Measurements from ENCODE around the gene C2CD4A.

Gene C2CD4A

GRCh38 chr15:62087671-62088352 lies 21.0 kb downstream of the C2CD4A start:
- DNase-seq: no peak
- no peak for TF ChIP-seq CTCF (IDR thresholded peaks at IDR 0.05; ENCODE audit: low read depth, low read length, missing control alignments)
- Histone ChIP-seq H3K36me3 (replicated peaks) (no peaks in the 10 kb centered on the region), H3K4me3 (ENCODE audit: low read depth, low read length) (no peak overlapping the region), H3K27ac (no peak overlapping the region), H3K27me3 (replicated peaks) (no peaks in the 10 kb centered on the region)
- in situ Hi-C loops (cut with HindIII; ENCODE audit: low pct_ligation_motif_present, low sequenced_read_pairs): no loop called here

GRCh38 chr15:62088353-62088693 lies 21.5 kb downstream of the C2CD4A start:
- no peak for TF ChIP-seq CTCF (IDR thresholded peaks at IDR 0.05; ENCODE audit: low read depth, low read length, missing control alignments)
- Histone ChIP-seq H3K4me3 (ENCODE audit: low read depth, low read length) (no peak overlapping the region), H3K27me3 (replicated peaks) (no peaks in the 10 kb centered on the region), H3K27ac (no peak overlapping the region), H3K36me3 (replicated peaks) (no peaks in the 10 kb centered on the region)
- no peak for DNase-seq
- in situ Hi-C loops (cut with HindIII; ENCODE audit: low pct_ligation_motif_present, low sequenced_read_pairs): no loop called here

- TF ChIP-seq CTCF (IDR thresholded peaks at IDR 0.05; ENCODE audit: low read depth, low read length, missing control alignments): no peak
- H3K4me3 ChIP-seq (ENCODE audit: low read depth, low read length): no peak overlapping the region
- DNase-seq: no peak
- H3K27ac ChIP-seq: no peak overlapping the region
- no peaks in the 10 kb centered on the region for H3K27me3 ChIP-seq (replicated peaks)
- in situ Hi-C loops (cut with HindIII; ENCODE audit: low pct_ligation_motif_present, low sequenced_read_pairs): no loop called here
- no peaks in the 10 kb centered on the region for H3K36me3 ChIP-seq (replicated peaks)
Observed at GRCh38 chr15:62089616-62090015, 22.8 kb downstream of the C2CD4A start.

- in situ Hi-C loops (cut with HindIII; ENCODE audit: low pct_ligation_motif_present, low sequenced_read_pairs): no loop called here
- no peak for DNase-seq
- H3K27ac ChIP-seq: no peak overlapping the region
- no peaks in the 10 kb centered on the region for H3K36me3 ChIP-seq (replicated peaks)
- no peak overlapping the region for H3K4me3 ChIP-seq (ENCODE audit: low read depth, low read length)
- no peak for TF ChIP-seq CTCF (IDR thresholded peaks at IDR 0.05; ENCODE audit: low read depth, low read length, missing control alignments)
- H3K27me3 ChIP-seq (replicated peaks): no peaks in the 10 kb centered on the region
Observed at GRCh38 chr15:62090988-62091387, 24.2 kb downstream of the C2CD4A start.

GRCh38 chr15:62093809-62094208 lies 27.0 kb downstream of the C2CD4A start:
- Histone ChIP-seq H3K4me3 (ENCODE audit: low read depth, low read length) (no peak overlapping the region), H3K27me3 (replicated peaks) (no peaks in the 10 kb centered on the region), H3K27ac (no peak overlapping the region), H3K36me3 (replicated peaks) (no peaks in the 10 kb centered on the region)
- in situ Hi-C loops (cut with HindIII; ENCODE audit: low pct_ligation_motif_present, low sequenced_read_pairs): no loop called here
- DNase-seq: no peak
- no peak for TF ChIP-seq CTCF (IDR thresholded peaks at IDR 0.05; ENCODE audit: low read depth, low read length, missing control alignments)

GRCh38 chr15:62094388-62094787 lies 27.6 kb downstream of the C2CD4A start:
- in situ Hi-C loops (cut with HindIII; ENCODE audit: low pct_ligation_motif_present, low sequenced_read_pairs): no loop called here
- H3K27ac ChIP-seq: no peak overlapping the region

More at GRCh38 chr15:62094388-62094787, 27.6 kb downstream of the C2CD4A start:
- no peak for DNase-seq
- H3K27me3 ChIP-seq (replicated peaks): no peaks in the 10 kb centered on the region
- H3K36me3 ChIP-seq (replicated peaks): no peaks in the 10 kb centered on the region
- TF ChIP-seq CTCF (IDR thresholded peaks at IDR 0.05; ENCODE audit: low read depth, low read length, missing control alignments): no peak
- H3K4me3 ChIP-seq (ENCODE audit: low read depth, low read length): no peak overlapping the region
